ENCODE results near the gene F10. TPM values are rescaled to one million over a fixed set of nuclear protein-coding genes. Genes with fewer than 3 reads are reported as not detected.
"Not testable (repeated sequence)": the region's sequence is repeated elsewhere in the genome, so short reads cannot be mapped to it uniquely, and the experiment has no call there.

The F10 gene
- total and polyA plus RNA-seq, 8 donors, result 1.1 to 59.4 (median 3.8) TPM

DNA sequence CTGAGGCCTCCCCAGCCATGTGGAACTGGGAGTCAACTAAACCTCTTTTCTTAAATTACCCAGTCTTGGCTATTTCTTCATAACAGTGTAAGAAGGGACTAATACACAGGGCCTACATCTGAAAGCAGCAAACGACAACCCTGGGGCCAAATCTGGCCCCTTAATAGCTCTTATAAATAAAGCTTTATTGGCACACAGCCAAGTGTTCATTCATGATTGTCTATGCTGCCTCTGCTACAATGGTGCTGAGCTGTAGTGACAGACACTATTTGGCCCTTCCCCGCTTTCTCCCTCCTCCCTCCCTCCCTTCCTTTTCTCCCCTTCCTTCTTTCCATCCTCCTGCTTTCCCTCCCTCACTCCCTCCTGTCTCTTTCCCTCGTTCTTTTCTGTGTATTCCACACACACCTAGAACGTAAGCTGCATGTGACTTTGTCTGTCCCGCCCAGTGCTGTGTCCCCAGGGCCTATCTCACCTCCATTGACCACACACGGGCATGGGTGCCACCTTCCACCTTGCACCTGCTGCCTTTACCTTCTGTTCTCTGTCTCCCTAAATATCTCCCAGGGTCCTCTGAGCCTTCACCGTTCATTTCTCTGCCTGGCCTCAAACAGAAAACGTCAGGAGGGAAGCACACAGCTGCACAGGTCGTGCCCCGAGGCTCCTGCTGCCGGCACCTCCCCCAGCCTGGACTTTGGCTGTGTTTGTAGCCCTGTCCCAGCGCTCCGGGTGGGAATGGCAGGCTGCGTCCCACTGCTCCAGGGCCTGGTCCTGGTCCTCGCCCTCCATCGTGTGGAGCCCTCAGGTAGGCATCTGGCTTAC lies 35.5 kb downstream of the F10 start, which contains the start of gene PROZ:
Gene PROZ, plus strand, starts transcription at position 720 of the 819 bp plus-strand sequence. Its CDS starts 13 bp downstream, at position 733.
- ATAC-seq (peak in 1 of 4 donors; percentile 20), FAIRE-seq (no peak), DNase-seq (peak in 1 of 6 donors; percentile 37)
- Histone ChIP-seq H3K27me3 (no peaks in the 10 kb centered on the region), H3K4me1 (peaks cover 0 to 4% (median 4%) of the 10 kb centered on the region in 3 donors), H3K9me3 (no peaks in the 10 kb centered on the region), H3K36me3 (no peaks in the 10 kb centered on the region), H3K4me3 (no peak within 1 kb of the TSS), H3K27ac (no peak within 1 kb of the TSS)
- TF ChIP-seq, protein P1, sequence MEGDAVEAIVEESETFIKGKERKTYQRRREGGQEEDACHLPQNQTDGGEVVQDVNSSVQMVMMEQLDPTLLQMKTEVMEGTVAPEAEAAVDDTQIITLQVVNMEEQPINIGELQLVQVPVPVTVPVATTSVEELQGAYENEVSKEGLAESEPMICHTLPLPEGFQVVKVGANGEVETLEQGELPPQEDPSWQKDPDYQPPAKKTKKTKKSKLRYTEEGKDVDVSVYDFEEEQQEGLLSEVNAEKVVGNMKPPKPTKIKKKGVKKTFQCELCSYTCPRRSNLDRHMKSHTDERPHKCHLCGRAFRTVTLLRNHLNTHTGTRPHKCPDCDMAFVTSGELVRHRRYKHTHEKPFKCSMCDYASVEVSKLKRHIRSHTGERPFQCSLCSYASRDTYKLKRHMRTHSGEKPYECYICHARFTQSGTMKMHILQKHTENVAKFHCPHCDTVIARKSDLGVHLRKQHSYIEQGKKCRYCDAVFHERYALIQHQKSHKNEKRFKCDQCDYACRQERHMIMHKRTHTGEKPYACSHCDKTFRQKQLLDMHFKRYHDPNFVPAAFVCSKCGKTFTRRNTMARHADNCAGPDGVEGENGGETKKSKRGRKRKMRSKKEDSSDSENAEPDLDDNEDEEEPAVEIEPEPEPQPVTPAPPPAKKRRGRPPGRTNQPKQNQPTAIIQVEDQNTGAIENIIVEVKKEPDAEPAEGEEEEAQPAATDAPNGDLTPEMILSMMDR (IDR thresholded peaks at IDR 0.05), result no peak
- intact Hi-C loops (cut with DNase I), result no loop called here
- 39 to 43% methylated on average over 16 of the region's 16 CpGs for WGBS, 2 donors

DNA sequence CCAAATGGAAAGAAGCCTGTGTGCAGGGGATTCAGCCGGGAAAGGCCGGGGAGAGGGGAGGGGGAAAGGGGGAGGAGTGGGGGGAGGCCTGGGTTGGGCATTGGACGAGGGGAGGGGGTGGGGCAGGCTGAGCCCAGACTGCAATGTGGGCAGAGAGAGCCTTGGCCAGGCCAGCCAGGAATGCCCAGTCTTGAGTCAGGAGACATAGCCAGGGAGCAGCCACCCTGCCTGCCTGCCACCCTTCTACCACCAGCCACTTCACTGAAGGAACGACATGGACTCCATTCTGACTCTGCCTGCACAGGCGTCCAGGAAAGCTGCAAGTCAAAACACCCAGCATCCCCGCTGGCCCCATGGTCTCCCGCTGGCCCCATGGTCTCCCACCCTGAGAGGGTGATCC lies 36.3 kb downstream of the F10 start:
- Histone ChIP-seq H3K4me1 (no peaks in the 10 kb centered on the region), H3K27ac (no peak overlapping the region), H3K4me3 (no peak overlapping the region), H3K27me3 (no peaks in the 10 kb centered on the region), H3K9me3 (no peaks in the 10 kb centered on the region), H3K36me3 (no peaks in the 10 kb centered on the region)
- WGBS, 2 donors, result 77 to 94% methylated on average over 7 of the region's 7 CpGs
- TF ChIP-seq, protein P1 (IDR thresholded peaks at IDR 0.05), result no peak
- intact Hi-C loops (cut with DNase I), result no loop called here
- no peak for FAIRE-seq
- ATAC-seq, result no peak
- no peak for DNase-seq

GRCh38 chr13:113159701-113160100 lies 37.1 kb downstream of the F10 start:
- 86 to 89% methylated on average over 20 of the region's 20 CpGs for WGBS, 2 donors
- DNase-seq, result no peak
- TF ChIP-seq, protein P1 (IDR thresholded peaks at IDR 0.05), result no peak

DNA sequence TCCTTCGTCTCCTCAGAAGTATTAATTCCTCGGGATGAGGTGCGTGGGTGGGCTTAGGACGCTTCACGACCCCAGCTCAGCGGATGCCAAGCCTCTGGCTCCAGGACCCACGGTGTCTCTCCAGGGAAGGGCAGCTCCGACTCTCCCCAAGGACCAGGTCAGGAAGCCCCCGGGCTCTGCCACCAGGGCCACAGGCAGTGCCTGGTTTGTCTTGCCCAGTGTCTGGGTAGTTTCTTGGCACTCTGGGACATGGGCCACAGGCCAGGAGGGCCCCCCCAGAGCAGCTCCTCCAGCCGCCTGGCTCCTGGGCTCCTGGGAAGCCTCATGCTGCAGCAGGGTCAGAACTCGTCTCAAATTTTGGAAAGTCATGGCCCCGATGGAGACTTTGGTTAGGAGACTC lies 38.4 kb downstream of the F10 start:
- Histone ChIP-seq H3K36me3 (no peaks in the 10 kb centered on the region), H3K4me3 (no peak overlapping the region), H3K27me3 (no peaks in the 10 kb centered on the region), H3K9me3 (no peaks in the 10 kb centered on the region), H3K4me1 (no peaks in the 10 kb centered on the region), H3K27ac (no peak overlapping the region)
- no peak for FAIRE-seq
- intact Hi-C loops (cut with DNase I), result no loop called here
- WGBS, 2 donors, result 67 to 72% methylated on average over 12 of the region's 12 CpGs
- TF ChIP-seq, protein P1 (IDR thresholded peaks at IDR 0.05), result no peak
- ATAC-seq, result no peak
- DNase-seq, result no peak

More at GRCh38 chr13:113159701-113160100, 37.1 kb downstream of the F10 start:
- no peak overlapping the region for H3K4me3 ChIP-seq
- ATAC-seq (no peak), FAIRE-seq (no peak)
- H3K9me3 ChIP-seq, result no peaks in the 10 kb centered on the region
- intact Hi-C loops (cut with DNase I), result no loop called here
- H3K27me3 ChIP-seq, result no peaks in the 10 kb centered on the region
- no peak overlapping the region for H3K27ac ChIP-seq
- H3K4me1 ChIP-seq, result no peaks in the 10 kb centered on the region
- no peaks in the 10 kb centered on the region for H3K36me3 ChIP-seq

GRCh38 chr13:113161433-113161832 lies 38.8 kb downstream of the F10 start:
- no peak for FAIRE-seq
- no peak for DNase-seq
- no peak for ATAC-seq

DNA sequence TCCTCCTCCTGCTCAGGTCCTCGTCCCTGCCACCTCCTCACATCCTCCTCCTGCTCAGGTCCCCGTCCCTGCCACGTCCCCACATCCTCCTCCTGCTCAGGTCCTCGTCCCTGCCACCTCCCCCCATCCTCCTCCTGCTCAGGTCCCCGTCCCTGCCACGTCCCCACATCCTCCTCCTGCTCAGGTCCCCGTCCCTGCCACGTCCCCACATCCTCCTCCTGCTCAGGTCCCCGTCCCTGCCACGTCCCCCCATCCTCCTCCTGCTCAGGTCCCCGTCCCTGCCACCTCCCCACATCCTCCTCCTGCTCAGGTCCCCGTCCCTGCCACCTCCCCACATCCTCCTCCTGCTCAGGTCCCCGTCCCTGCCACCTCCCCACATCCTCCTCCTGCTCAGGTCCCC lies 39.4 kb downstream of the F10 start:
- not testable (repeated sequence) for H3K9me3 ChIP-seq, FAIRE-seq, H3K4me3 ChIP-seq

More at GRCh38 chr13:113161433-113161832, 38.8 kb downstream of the F10 start:
- H3K27me3 ChIP-seq, result no peaks in the 10 kb centered on the region
- H3K4me1 ChIP-seq, result no peaks in the 10 kb centered on the region
- H3K9me3 ChIP-seq, result no peaks in the 10 kb centered on the region
- WGBS, 2 donors, result 34 to 43% methylated on average over 10 to 16 of the region's 16 CpGs
- no peaks in the 10 kb centered on the region for H3K36me3 ChIP-seq
- TF ChIP-seq, protein P1 (IDR thresholded peaks at IDR 0.05), result no peak
- no peak overlapping the region for H3K4me3 ChIP-seq
- intact Hi-C loops (cut with DNase I), result no loop called here
- H3K27ac ChIP-seq, result no peak overlapping the region

More for the DNA sequence above, 39.4 kb downstream of the F10 start:
- intact Hi-C loops (cut with DNase I); DNase-seq; ATAC-seq; H3K27ac ChIP-seq; H3K36me3 ChIP-seq; H3K4me1 ChIP-seq; H3K27me3 ChIP-seq: not testable (repeated sequence)
- WGBS, 2 donors, result 15% methylated on average over 7 to 11 of the region's 13 CpGs
